8988T (cell line): ENCODE data around the gene FIGN.

Source experiments
- DNase-seq: peaks from one replicate; pipeline ENCODE4 v3.0.0; 2011

FIGN gene

GRCh38 chr2:163606878-163607277 is 128.9 kb downstream of the FIGN start:
- DNase-seq, result no peak

GRCh38 chr2:163605779-163606178 is 130.0 kb downstream of the FIGN start:
- no peak for DNase-seq

GRCh38 chr2:163604941-163605555 is 130.8 kb downstream of the FIGN start:
- DNase-seq, result no peak

GRCh38 chr2:163602196-163602595 is 133.6 kb downstream of the FIGN start:
- no peak for DNase-seq

GRCh38 chr2:163601377-163601776 is 134.4 kb downstream of the FIGN start:
- DNase-seq, result no peak

GRCh38 chr2:163600801-163601200 is 135.0 kb downstream of the FIGN start:
- no peak for DNase-seq

GRCh38 chr2:163595028-163595427 is 140.8 kb downstream of the FIGN start:
- DNase-seq, result no peak

- no peak for DNase-seq
These were observed 141.3 kb downstream of the FIGN start for GRCh38 chr2:163594497-163594896.

- DNase-seq, result no peak
These were observed 141.8 kb downstream of the FIGN start for GRCh38 chr2:163593982-163594381.

- no peak for DNase-seq
These were observed 142.7 kb downstream of the FIGN start for GRCh38 chr2:163592954-163593622.

- DNase-seq, result no peak
These were observed 144.3 kb downstream of the FIGN start for GRCh38 chr2:163591461-163591860.

- no peak for DNase-seq
These were observed 155.1 kb downstream of the FIGN start for GRCh38 chr2:163580757-163581156.

GRCh38 chr2:163574309-163574708 is 161.5 kb downstream of the FIGN start:
- no peak for DNase-seq

- no peak for DNase-seq
These were observed 162.2 kb downstream of the FIGN start for GRCh38 chr2:163573652-163574051.

GRCh38 chr2:163572850-163573249 is 163.0 kb downstream of the FIGN start:
- DNase-seq, result no peak

- no peak for DNase-seq
These were observed 164.2 kb downstream of the FIGN start for GRCh38 chr2:163571423-163572102.

- DNase-seq, result no peak
These were observed 165.4 kb downstream of the FIGN start for GRCh38 chr2:163570391-163570790.

GRCh38 chr2:163565192-163565591 is 170.6 kb downstream of the FIGN start:
- DNase-seq, result no peak

GRCh38 chr2:163564236-163564635 is 171.6 kb downstream of the FIGN start:
- no peak for DNase-seq

- DNase-seq, result no peak
These were observed 172.5 kb downstream of the FIGN start for GRCh38 chr2:163563336-163563735.

- no peak for DNase-seq
These were observed 177.4 kb downstream of the FIGN start for GRCh38 chr2:163558251-163559021.

GRCh38 chr2:163556511-163556910 is 179.3 kb downstream of the FIGN start:
- DNase-seq, result no peak

GRCh38 chr2:163554864-163555263 is 180.9 kb downstream of the FIGN start:
- no peak for DNase-seq

- DNase-seq, result no peak
These were observed 182.2 kb downstream of the FIGN start for GRCh38 chr2:163553601-163554000.
